ENCODE results near the gene CEACAM4. TPM values are rescaled to one million over a fixed set of nuclear protein-coding genes. Genes with fewer than 3 reads are reported as not detected.

CEACAM4 gene
- total and polyA plus RNA-seq, 2 of the 4 experiments (the other 2 are of a cell fraction) = not detected

DNA sequence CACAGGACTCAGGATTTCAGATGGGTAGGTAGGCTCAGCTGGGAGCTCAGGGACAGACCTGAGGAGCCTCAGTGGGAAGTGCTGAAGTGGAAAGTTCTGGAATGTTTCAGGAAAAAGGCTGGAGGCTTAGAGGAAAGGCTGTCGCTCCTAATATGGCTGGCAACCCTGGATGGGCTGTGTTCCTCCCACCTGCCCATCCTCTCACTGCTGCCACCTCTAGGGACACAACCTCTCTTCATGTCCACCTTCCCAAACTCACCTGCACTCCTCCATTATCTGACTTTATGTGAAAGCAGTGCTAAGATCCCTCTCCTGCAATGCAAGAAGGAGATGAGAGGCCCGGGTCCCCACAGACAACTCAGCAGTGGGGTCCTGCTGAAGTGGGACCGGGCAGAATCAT is 56.7 kb downstream of the CEACAM4 start:
- CTCF ChIA-PET = interaction anchor here (0.6 to 1.6 kb wide), 10 partner anchors 11 to 504 kb away, joined by 3 to 8 read pairs (median 3); no protein-coding TSS in a partner anchor
- H4K5ac ChIP-seq (ENCODE audit: low read depth, low read length) = no peak overlapping the region
- BruUV-seq (replicated peaks) = no TSS peak
- no peaks in the 10 kb centered on the region for H3K4me1 ChIP-seq (ENCODE audit: control insufficient read depth, insufficient read depth, low read length)
- H3K79me1 ChIP-seq (ENCODE audit: low read depth in 1 of 2, low read length in 2 of 2) = no peaks in the 10 kb centered on the region
- H3K9me3 ChIP-seq (ENCODE audit: control insufficient read depth, insufficient read depth, low read length) = no peaks in the 10 kb centered on the region
- TF ChIP-seq BHLHE40 (IDR thresholded peaks at IDR 0.05; ENCODE audit: low read depth, low read length) (no peak), CEBPB (IDR thresholded peaks at IDR 0.05; ENCODE audit: low read depth, low read length) (no peak), MXI1 (IDR thresholded peaks at IDR 0.05; ENCODE audit: borderline replicate concordance, low read depth, low read length) (no peak), POLR2A (IDR thresholded peaks at IDR 0.05; ENCODE audit: low read depth, low read length) (no peak)
- TF ChIP-seq, protein P1, sequence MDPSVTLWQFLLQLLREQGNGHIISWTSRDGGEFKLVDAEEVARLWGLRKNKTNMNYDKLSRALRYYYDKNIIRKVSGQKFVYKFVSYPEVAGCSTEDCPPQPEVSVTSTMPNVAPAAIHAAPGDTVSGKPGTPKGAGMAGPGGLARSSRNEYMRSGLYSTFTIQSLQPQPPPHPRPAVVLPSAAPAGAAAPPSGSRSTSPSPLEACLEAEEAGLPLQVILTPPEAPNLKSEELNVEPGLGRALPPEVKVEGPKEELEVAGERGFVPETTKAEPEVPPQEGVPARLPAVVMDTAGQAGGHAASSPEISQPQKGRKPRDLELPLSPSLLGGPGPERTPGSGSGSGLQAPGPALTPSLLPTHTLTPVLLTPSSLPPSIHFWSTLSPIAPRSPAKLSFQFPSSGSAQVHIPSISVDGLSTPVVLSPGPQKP (IDR thresholded peaks at IDR 0.05; ENCODE audit: borderline replicate concordance, low read depth, low read length) = no peak
- H3K9ac ChIP-seq (ENCODE audit: low read depth, low read length) = no peak overlapping the region
- H4K20me1 ChIP-seq (ENCODE audit: insufficient read depth, low read length) = no peaks in the 10 kb centered on the region
- intact Hi-C loops (cut with micrococcal nuclease) = loop anchor here (1.0 kb wide), 1 partner anchor 121 kb away; no protein-coding TSS in a partner anchor
- H3K9me1 ChIP-seq (ENCODE audit: insufficient read depth, low read length) = no peaks in the 10 kb centered on the region
- H3K14ac ChIP-seq (replicated peaks; ENCODE audit: low read depth, low read length) = no peak overlapping the region
- dilution Hi-C loops (cut with HindIII; ENCODE audit: low sequenced_read_pairs, unreplicated experiment) = no loop called here
- no peak overlapping the region for H2AFZ ChIP-seq (replicated peaks; ENCODE audit: low read length, poor library complexity)
- no CpG with 5 or more reads among the region's 3 CpGs for WGBS, 2 experiments (ENCODE audit: extremely low coverage in 2 of 2, insufficient read length in 1 of 2)
- no peak overlapping the region for H2BK5ac ChIP-seq (ENCODE audit: low read depth, low read length, poor library complexity, severe bottlenecking)
- POLR2A ChIA-PET (ENCODE audit: unreplicated experiment) = no interaction called here
- no peak overlapping the region for H3K4ac ChIP-seq (ENCODE audit: low read depth, low read length)
- no peak overlapping the region for H3K4me2 ChIP-seq (ENCODE audit: low read depth, low read length)
- no peaks in the 10 kb centered on the region for H3K36me3 ChIP-seq (ENCODE audit: control insufficient read depth, insufficient read depth, low read length)
- no peak overlapping the region for H2AK9ac ChIP-seq (replicated peaks; ENCODE audit: low read depth, low read length, poor library complexity)
- no peak overlapping the region for H3K56ac ChIP-seq (ENCODE audit: extremely low read depth, insufficient read depth, low read length)
- H3K23ac ChIP-seq (ENCODE audit: low read depth, low read length) = no peak overlapping the region
- no peak overlapping the region for H2BK20ac ChIP-seq (ENCODE audit: low read depth, low read length)
- H3K18ac ChIP-seq (ENCODE audit: low read depth, low read length) = no peak overlapping the region
- no peak overlapping the region for H2AK5ac ChIP-seq (ENCODE audit: low read depth, low read length)
- in situ Hi-C loops (cut with MboI; ENCODE audit: low sequenced_read_pairs) = loop anchor here (5.0 kb wide), 1 partner anchor 128 kb away; the partner anchor contains the start of gene ERICH4
- ATAC-seq (ENCODE audit: low read depth) = no peak
- no peak overlapping the region for H4K91ac ChIP-seq (ENCODE audit: insufficient read depth, low read depth, low read length)
- no peak overlapping the region for H4K8ac ChIP-seq (ENCODE audit: low read depth in 2 of 2, low read length in 2 of 2)
- no peak overlapping the region for H3K27ac ChIP-seq (ENCODE audit: insufficient read depth, low read length)
- H2BK120ac ChIP-seq (ENCODE audit: low read depth, low read length) = no peak overlapping the region
- H3K27me3 ChIP-seq (ENCODE audit: control insufficient read depth, insufficient read depth, low read length) = peaks cover 4% of the 10 kb centered on the region
- no peak for DNase-seq
- H2BK15ac ChIP-seq (ENCODE audit: low read depth, low read length) = no peak overlapping the region
- H3K4me3 ChIP-seq (ENCODE audit: insufficient read depth, low read depth, low read length) = no peak overlapping the region
